PC-3 (cell line): ENCODE results near the gene ZMYND11. TPM values are rescaled to one million over a fixed set of nuclear protein-coding genes. Genes with fewer than 3 reads are reported as not detected.

Experiments
- ATAC-seq: fragments of 200-7000 bp; cut with Tn5 transposase; 2 replicates; pipeline ENCODE4 v1.9.1; 2020; ENCODE audit warnings: mild to moderate bottlenecking, moderate library complexity
- BruUV-seq: library from RNA; stranded (reverse); fragments of 400-500 nt; replicated peaks from 2 replicates; lab custom pipeline; 2021; lab: Mats Ljungman, UMichigan
- CTCF ChIA-PET: fragments of 300-600 bp; sonication (Branson Sonifier 250); formaldehyde crosslinking; loops from one replicate; lab custom pipeline; 2022; ENCODE audit warnings: antibody characterized with exemption; lab: Charles Lee
- POLR2A ChIA-PET: fragments of 300-600 bp; sonication (Branson Sonifier 250); formaldehyde crosslinking; loops from one replicate; lab custom pipeline; 2022; ENCODE audit warnings: antibody characterized with exemption; ENCODE audit not compliant: unreplicated experiment; lab: Charles Lee
- DNase-seq: peaks from one replicate; pipeline ENCODE4 v3.0.0-alpha.2; 2015
- H2AFZ ChIP-seq: fragments of 300-600 bp; sonication (generic); 2 replicates; pipeline ENCODE4 v1.6.0; 2016; ENCODE audit warnings: antibody characterized with exemption, low read length
- H3F3A ChIP-seq: fragments of 300-600 bp; sonication (generic); one replicate; pipeline ENCODE4 v1.6.0; 2017; ENCODE audit warnings: antibody characterized with exemption, low read length, control low read depth, mild to moderate bottlenecking; ENCODE audit not compliant: unreplicated experiment
- H3K27ac ChIP-seq: fragments of 300-600 bp; sonication (generic); 2 replicates; pipeline ENCODE4 v1.5.1; 2016; ENCODE audit warnings: mild to moderate bottlenecking, low read length
- H3K27me3 ChIP-seq: fragments of 300-600 bp; sonication (generic); 2 replicates; pipeline ENCODE4 v1.6.1; 2016; ENCODE audit warnings: low read length, mixed read lengths
- H3K36me3 ChIP-seq: fragments of 300-600 bp; sonication (generic); 2 replicates; pipeline ENCODE4 v1.6.1; 2016; ENCODE audit warnings: low read depth, mixed run types, low read length, mixed read lengths
- H3K4me1 ChIP-seq: fragments of 300-600 bp; sonication (generic); 2 replicates; pipeline ENCODE4 v1.5.1; 2016; ENCODE audit warnings: low read length; ENCODE audit not compliant: insufficient read depth
- H3K4me2 ChIP-seq: fragments of 300-600 bp; sonication (generic); 2 replicates; pipeline ENCODE4 v1.6.0; 2016; ENCODE audit warnings: low read length
- H3K4me3 ChIP-seq: fragments of 300-600 bp; sonication (generic); 2 replicates; pipeline ENCODE4 v1.5.1; 2016; ENCODE audit warnings: mild to moderate bottlenecking, low read length, mixed read lengths
- H3K79me2 ChIP-seq: fragments of 300-600 bp; sonication (generic); 2 replicates; pipeline ENCODE4 v1.6.1; 2017; ENCODE audit warnings: low read length, mixed read lengths
- H3K9ac ChIP-seq: fragments of 300-600 bp; sonication (generic); 2 replicates; pipeline ENCODE4 v1.6.0; 2016; ENCODE audit warnings: mild to moderate bottlenecking, low read length
- H3K9me2 ChIP-seq: fragments of 300-600 bp; sonication (generic); replicated peaks from 2 replicates; pipeline ENCODE4 v1.6.1; 2016; ENCODE audit warnings: mixed run types, low read length, mixed read lengths
- H3K9me3 ChIP-seq: fragments of 300-600 bp; sonication (generic); 2 replicates; pipeline ENCODE4 v1.6.1; 2016; ENCODE audit warnings: low read length, mixed read lengths
- H4K20me1 ChIP-seq: fragments of 300-600 bp; sonication (generic); 2 replicates; pipeline ENCODE4 v1.6.1; 2016; ENCODE audit warnings: low read length, mixed read lengths
- CTCF ChIP-seq: fragments of 300-600 bp; sonication (generic); conservative IDR thresholded peaks from 2 replicates; pipeline ENCODE4 v1.5.1; 2017; ENCODE audit warnings: antibody characterized with exemption, low read depth, mild to moderate bottlenecking, low read length
- EZH2 ChIP-seq: fragments of 300-600 bp; sonication (generic); IDR thresholded peaks from one replicate; pipeline ENCODE4 v1.6.1; 2017; ENCODE audit warnings: antibody characterized with exemption, mild to moderate bottlenecking, low read length; ENCODE audit not compliant: unreplicated experiment
- EZH2phosphoT487 ChIP-seq: fragments of 300-600 bp; sonication (generic); IDR thresholded peaks from 2 replicates; pipeline ENCODE4 v1.6.1; 2018; ENCODE audit warnings: mild to moderate bottlenecking, antibody characterized with exemption, low read length, borderline replicate concordance
- intact Hi-C: fragments of 100-400 bp; cut with micrococcal nuclease; formaldehyde crosslinking; loops from 2 replicates; pipeline ENCODE4 v1.9.0; 2023
- total RNA-seq: library from RNA; depleted of rRNA; stranded (reverse); fragments of >200 nt; gene quantifications from 2 replicates; pipeline ENCODE4 v1.2.3, GENCODE V29; 2014

ZMYND11 gene
- total RNA-seq, 1 experiment from 2014 or later = 17.1 TPM

DNA sequence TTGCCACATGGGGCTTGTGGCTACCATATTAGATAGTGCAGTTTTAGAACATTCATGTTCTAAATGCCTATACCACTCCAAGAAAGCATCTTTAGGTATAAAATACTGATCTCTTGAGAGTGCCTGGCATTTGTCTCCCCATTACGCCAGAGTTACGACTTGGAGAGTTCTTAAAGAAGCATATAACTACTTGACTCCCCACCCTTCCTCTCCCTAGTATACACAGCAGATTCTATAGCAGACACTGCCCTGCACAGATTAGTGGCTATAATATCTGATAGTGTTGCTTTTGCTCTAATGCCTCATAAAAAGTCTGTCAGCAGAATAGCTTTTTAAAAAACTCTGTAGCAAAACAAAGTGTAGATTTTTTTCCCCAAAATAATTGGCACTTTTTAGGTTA, 90.8 kb downstream of the ZMYND11 start:
- Histone ChIP-seq H3K9me3 (no peaks in the 10 kb centered on the region), H3F3A (no peaks in the 10 kb centered on the region), H3K79me2 (no peaks in the 10 kb centered on the region), H3K4me3 (no peak overlapping the region), H3K27me3 (no peaks in the 10 kb centered on the region), H3K9me2 (no peaks in the 10 kb centered on the region), H4K20me1 (no peaks in the 10 kb centered on the region), H3K4me2 (no peak overlapping the region), H3K9ac (no peak overlapping the region), H3K4me1 (no peaks in the 10 kb centered on the region), H3K27ac (no peak overlapping the region), H3K36me3 (no peaks in the 10 kb centered on the region; the same call in 1 of the 2 replicates), H2AFZ (no peak overlapping the region)
- no peak for TF ChIP-seq EZH2
- intact Hi-C loops = no loop called here
- DNase-seq (no peak), ATAC-seq (no peak)
- BruUV-seq = no TSS peak
- ChIA-PET POLR2A (no interaction called here), CTCF (no interaction called here)

DNA sequence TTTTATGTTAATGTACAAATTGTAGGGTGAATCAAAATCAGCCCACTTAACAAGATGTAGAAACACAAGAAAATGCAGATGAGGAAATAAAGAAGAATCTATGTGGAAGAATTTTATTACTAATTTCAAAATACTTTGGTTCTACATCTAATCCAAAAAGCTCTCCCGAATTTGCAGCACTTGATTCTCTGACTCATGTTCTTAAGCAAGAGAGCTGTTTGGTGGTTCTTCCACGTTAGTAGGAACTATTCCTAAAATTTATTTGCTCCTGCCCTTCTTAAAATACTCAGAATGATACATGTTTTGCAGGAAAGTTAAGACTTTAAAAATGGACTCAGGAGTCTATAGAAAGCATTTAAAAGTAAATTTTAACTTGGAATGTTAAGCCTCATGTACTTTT, 91.8 kb downstream of the ZMYND11 start:
- H3K27ac ChIP-seq = no peak overlapping the region
- POLR2A ChIA-PET = no interaction called here

GRCh38 chr10:228366-228765, 93.1 kb downstream of the ZMYND11 start:
- ChIA-PET CTCF (no interaction called here), POLR2A (no interaction called here)
- no peak overlapping the region for H3K27ac ChIP-seq
- H3K4me2 ChIP-seq = no peak overlapping the region
- TF ChIP-seq EZH2 = no peak
- TF ChIP-seq EZH2phosphoT487 = no peak
- TF ChIP-seq CTCF = no peak
- no peak for DNase-seq
- no peaks in the 10 kb centered on the region for H3K79me2 ChIP-seq
- no peaks in the 10 kb centered on the region for H3K9me3 ChIP-seq
- no peaks in the 10 kb centered on the region; the same call in 1 of the 2 replicates for H3K36me3 ChIP-seq
- no peak overlapping the region for H3K4me3 ChIP-seq
- H4K20me1 ChIP-seq = no peaks in the 10 kb centered on the region
- H3K27me3 ChIP-seq = no peaks in the 10 kb centered on the region
- BruUV-seq = no TSS peak
- no peak overlapping the region for H2AFZ ChIP-seq
- H3K9ac ChIP-seq = no peak overlapping the region
- ATAC-seq = no peak
- intact Hi-C loops = no loop called here
- H3K9me2 ChIP-seq = no peaks in the 10 kb centered on the region
- H3F3A ChIP-seq = no peaks in the 10 kb centered on the region
- no peaks in the 10 kb centered on the region for H3K4me1 ChIP-seq

More for the DNA sequence above, 91.8 kb downstream of the ZMYND11 start:
- CTCF ChIA-PET = no interaction called here
- Histone ChIP-seq H3K9me3 (no peaks in the 10 kb centered on the region), H3K4me1 (no peaks in the 10 kb centered on the region), H3K4me2 (no peak overlapping the region), H3K4me3 (no peak overlapping the region), H3K9ac (no peak overlapping the region), H2AFZ (no peak overlapping the region), H3K27me3 (no peaks in the 10 kb centered on the region), H3K36me3 (no peaks in the 10 kb centered on the region; the same call in 1 of the 2 replicates), H3K79me2 (no peaks in the 10 kb centered on the region), H4K20me1 (no peaks in the 10 kb centered on the region), H3F3A (no peaks in the 10 kb centered on the region), H3K9me2 (no peaks in the 10 kb centered on the region)
- no TSS peak for BruUV-seq
- intact Hi-C loops = no loop called here
- DNase-seq (no peak), ATAC-seq (no peak)
- TF ChIP-seq EZH2 = no peak
- TF ChIP-seq EZH2phosphoT487 = no peak
- no peak for TF ChIP-seq CTCF
